Ishikawa (cell line): Measurements from ENCODE around the gene TFRC.

ENCODE experiments used
- CEBPB ChIP-seq: IDR thresholded peaks from 2 replicates; pipeline ENCODE4 v1.6.1; 2012
- CREB1 ChIP-seq: IDR thresholded peaks from 2 replicates; pipeline ENCODE4 v1.6.1; 2012; ENCODE audit warnings: low read depth
- EGR1 ChIP-seq: IDR thresholded peaks from 2 replicates; pipeline ENCODE4 v1.6.1; 2012
- EP300 ChIP-seq: IDR thresholded peaks from 2 replicates; pipeline ENCODE4 v1.6.1; 2012; ENCODE audit warnings: borderline replicate concordance
- FOXM1 ChIP-seq: IDR thresholded peaks from 2 replicates; pipeline ENCODE4 v1.6.1; 2012; ENCODE audit warnings: low read depth, borderline replicate concordance
- NFIC ChIP-seq: IDR thresholded peaks from 2 replicates; pipeline ENCODE4 v1.6.1; 2012
- RAD21 ChIP-seq: IDR thresholded peaks from 2 replicates; pipeline ENCODE4 v1.6.1; 2012; ENCODE audit warnings: low read depth
- TAF1 ChIP-seq: IDR thresholded peaks from 2 replicates; pipeline ENCODE4 v1.6.1; 2012; ENCODE audit warnings: low read depth, mild to moderate bottlenecking
- TCF12 ChIP-seq: IDR thresholded peaks from 2 replicates; pipeline ENCODE4 v1.6.1; 2012; ENCODE audit warnings: low read depth
- TEAD4 ChIP-seq: IDR thresholded peaks from 2 replicates; pipeline ENCODE4 v1.6.1; 2012
- YY1 ChIP-seq: IDR thresholded peaks from 2 replicates; pipeline ENCODE4 v1.6.1; 2012; ENCODE audit warnings: low read depth
- ZBTB7A ChIP-seq: IDR thresholded peaks from 2 replicates; pipeline ENCODE4 v1.6.1; 2012; ENCODE audit warnings: low read depth
- TF ChIP-seq, protein P1 (sequence below): IDR thresholded peaks from 2 replicates; pipeline ENCODE4 v1.6.1; 2012
- TF ChIP-seq, protein P2 (sequence below): IDR thresholded peaks from 2 replicates; pipeline ENCODE4 v1.6.1; 2012
- TF ChIP-seq, protein P3 (sequence below): IDR thresholded peaks from 2 replicates; pipeline ENCODE4 v1.6.1; 2012; ENCODE audit warnings: low read depth, mild to moderate bottlenecking

TFRC gene

DNA sequence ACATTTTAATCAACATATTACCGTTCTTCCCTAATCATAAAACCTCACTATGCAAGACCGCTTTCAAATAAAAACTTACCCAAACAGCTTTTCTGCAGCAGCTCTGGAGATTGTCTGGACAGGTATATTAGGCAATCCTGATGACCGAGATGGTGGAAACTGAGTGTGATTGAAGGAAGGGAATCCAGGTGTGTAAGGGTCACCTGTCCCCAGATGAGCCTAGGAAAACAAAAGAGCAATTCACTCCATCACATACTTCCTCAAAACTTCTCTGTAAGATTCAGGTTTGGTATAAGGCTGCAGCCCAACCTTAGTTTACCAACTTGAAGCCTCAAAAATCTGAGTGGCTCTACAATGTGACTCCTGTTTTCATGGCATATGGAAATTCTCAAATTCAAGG, 14.5 kb downstream of the TFRC start:
- TF ChIP-seq TEAD4 (no peak), ZBTB7A (no peak), CEBPB (no peak), RAD21 (no peak), FOXM1 (no peak), EGR1 (no peak), CREB1 (no peak), TAF1 (no peak), TCF12 (no peak), EP300 (no peak), YY1 (no peak)
- TF ChIP-seq, protein P1, sequence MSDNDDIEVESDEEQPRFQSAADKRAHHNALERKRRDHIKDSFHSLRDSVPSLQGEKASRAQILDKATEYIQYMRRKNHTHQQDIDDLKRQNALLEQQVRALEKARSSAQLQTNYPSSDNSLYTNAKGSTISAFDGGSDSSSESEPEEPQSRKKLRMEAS = no peak
- TF ChIP-seq, protein P2, sequence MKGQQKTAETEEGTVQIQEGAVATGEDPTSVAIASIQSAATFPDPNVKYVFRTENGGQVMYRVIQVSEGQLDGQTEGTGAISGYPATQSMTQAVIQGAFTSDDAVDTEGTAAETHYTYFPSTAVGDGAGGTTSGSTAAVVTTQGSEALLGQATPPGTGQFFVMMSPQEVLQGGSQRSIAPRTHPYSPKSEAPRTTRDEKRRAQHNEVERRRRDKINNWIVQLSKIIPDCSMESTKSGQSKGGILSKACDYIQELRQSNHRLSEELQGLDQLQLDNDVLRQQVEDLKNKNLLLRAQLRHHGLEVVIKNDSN = no peak
- TF ChIP-seq, protein P3, sequence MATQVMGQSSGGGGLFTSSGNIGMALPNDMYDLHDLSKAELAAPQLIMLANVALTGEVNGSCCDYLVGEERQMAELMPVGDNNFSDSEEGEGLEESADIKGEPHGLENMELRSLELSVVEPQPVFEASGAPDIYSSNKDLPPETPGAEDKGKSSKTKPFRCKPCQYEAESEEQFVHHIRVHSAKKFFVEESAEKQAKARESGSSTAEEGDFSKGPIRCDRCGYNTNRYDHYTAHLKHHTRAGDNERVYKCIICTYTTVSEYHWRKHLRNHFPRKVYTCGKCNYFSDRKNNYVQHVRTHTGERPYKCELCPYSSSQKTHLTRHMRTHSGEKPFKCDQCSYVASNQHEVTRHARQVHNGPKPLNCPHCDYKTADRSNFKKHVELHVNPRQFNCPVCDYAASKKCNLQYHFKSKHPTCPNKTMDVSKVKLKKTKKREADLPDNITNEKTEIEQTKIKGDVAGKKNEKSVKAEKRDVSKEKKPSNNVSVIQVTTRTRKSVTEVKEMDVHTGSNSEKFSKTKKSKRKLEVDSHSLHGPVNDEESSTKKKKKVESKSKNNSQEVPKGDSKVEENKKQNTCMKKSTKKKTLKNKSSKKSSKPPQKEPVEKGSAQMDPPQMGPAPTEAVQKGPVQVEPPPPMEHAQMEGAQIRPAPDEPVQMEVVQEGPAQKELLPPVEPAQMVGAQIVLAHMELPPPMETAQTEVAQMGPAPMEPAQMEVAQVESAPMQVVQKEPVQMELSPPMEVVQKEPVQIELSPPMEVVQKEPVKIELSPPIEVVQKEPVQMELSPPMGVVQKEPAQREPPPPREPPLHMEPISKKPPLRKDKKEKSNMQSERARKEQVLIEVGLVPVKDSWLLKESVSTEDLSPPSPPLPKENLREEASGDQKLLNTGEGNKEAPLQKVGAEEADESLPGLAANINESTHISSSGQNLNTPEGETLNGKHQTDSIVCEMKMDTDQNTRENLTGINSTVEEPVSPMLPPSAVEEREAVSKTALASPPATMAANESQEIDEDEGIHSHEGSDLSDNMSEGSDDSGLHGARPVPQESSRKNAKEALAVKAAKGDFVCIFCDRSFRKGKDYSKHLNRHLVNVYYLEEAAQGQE = no peak

DNA sequence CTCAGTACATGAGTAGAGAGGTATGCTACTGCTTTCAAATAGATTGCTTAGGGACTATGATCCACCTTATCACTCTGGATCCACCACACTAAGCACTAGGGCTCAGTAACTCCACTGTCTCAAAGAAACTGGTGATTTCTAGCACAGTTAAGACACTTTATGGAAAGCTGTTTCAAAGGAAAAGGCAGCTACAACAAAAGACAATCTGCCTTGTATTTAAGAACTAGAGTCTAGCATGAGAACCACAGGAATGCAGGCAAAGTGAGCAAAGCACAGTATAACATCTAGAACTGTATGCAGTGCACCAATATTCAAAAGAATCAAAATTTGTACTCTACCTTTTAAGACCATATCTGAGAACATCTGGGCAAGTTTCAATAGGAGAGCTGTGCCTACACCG, 17.9 kb downstream of the TFRC start:
- no peak for TF ChIP-seq RAD21
- no peak for TF ChIP-seq YY1
- TF ChIP-seq, protein P2 = no peak
- no peak for TF ChIP-seq EGR1
- TF ChIP-seq TEAD4 = no peak

DNA sequence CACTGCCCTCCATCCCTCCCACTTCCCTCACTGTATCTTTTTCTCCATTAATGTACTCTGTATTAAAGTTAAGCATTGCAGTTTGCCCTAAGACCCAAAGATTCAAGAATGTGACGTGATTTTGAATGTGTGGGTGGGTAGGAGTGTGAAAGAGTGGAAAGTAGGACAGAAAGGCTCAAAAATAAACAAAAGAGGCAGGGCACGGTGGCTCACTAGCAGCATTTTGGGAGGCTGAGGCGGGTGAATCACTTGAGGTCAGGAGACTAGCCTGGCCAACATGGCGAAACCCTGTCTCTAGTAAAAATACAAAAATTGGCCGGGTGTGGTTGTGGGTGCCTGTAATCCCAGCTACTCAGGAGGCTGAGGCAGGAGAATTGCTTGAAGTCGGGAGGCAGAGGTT, 18.4 kb downstream of the TFRC start:
- TF ChIP-seq ZBTB7A (no peak), TCF12 (no peak), TAF1 (no peak), RAD21 (no peak), CREB1 (no peak), EGR1 (no peak), CEBPB (no peak), EP300 (no peak), NFIC (no peak), TEAD4 (no peak), YY1 (no peak), FOXM1 (no peak)
- TF ChIP-seq, protein P3 = no peak
- TF ChIP-seq, protein P1 = no peak
- TF ChIP-seq, protein P2 = no peak

DNA sequence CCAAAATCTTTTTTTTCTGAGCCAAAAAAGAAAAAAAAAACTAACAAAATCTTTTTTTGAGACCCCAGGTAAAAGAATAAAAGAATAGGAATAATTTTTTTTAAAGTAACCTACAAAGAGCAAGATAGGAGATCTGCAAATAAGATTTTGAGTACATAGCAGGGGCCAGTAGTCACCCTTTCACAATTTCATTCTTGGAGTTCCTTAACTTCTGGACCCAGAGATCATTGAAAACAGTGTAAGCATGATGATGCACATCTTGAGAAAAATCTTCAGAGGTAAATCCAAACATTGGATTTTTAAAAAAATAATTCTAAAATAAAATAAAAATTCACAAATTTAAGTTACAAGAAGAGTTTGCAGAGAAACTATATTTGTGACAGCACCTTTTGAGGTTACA, 18.8 kb downstream of the TFRC start:
- no peak for TF ChIP-seq EGR1
- TF ChIP-seq, protein P3 = no peak
- no peak for TF ChIP-seq TEAD4
- no peak for TF ChIP-seq TAF1
- no peak for TF ChIP-seq ZBTB7A
- TF ChIP-seq CEBPB = no peak
- no peak for TF ChIP-seq EP300
- no peak for TF ChIP-seq CREB1
- no peak for TF ChIP-seq YY1
- TF ChIP-seq FOXM1 = no peak

DNA sequence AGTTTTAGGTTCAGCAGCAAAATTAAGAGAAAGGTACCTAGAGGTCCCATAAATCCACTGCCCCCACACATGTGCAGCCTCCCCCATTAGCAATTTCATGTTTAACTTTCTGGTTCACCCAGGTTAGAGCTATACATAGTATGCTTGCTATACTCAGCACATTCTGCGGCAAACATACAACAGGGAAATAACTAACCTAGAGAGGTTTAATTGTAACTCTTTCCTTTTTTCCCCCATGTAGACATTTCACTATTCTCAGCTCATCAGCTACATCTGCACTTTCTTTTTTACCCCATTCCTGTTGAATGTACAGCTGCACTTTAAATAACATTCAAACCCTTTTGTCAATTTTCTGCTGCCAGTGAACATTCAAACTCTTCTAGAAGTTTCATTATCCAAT, 21.1 kb downstream of the TFRC start:
- TF ChIP-seq, protein P3 = no peak
- TF ChIP-seq CEBPB = no peak
- TF ChIP-seq, protein P1 = no peak
- TF ChIP-seq RAD21 = no peak
- TF ChIP-seq FOXM1 = no peak
- TF ChIP-seq NFIC = no peak
- TF ChIP-seq YY1 = no peak
- no peak for TF ChIP-seq ZBTB7A
- TF ChIP-seq TAF1 = no peak
- TF ChIP-seq EGR1 = no peak
- no peak for TF ChIP-seq TCF12
